Ascending aorta (tissue), 2 donors: Measurements from ENCODE around the gene MMP2. TPM values are rescaled to one million over a fixed set of nuclear protein-coding genes. Genes with fewer than 3 reads are reported as not detected.
A peak's percentile ranks its signal among the peaks of the same experiment; 100 is the strongest.

Experiments used
- DNase-seq, 2 donors: peaks; one replicate each; pipeline ENCODE4 v3.0.0-alpha.2; 2019; ENCODE audit warnings: low spot score in 2 of 2
- H3K27ac ChIP-seq, 2 donors: fragments of 200-600 bp; sonication (generic); one replicate each; pipeline ENCODE4 v1.5.1; 2016 to 2017; ENCODE audit warnings: mild to moderate bottlenecking in 1 of 2
- H3K27me3 ChIP-seq: fragments of 200-600 bp; sonication (generic); one replicate; pipeline ENCODE4 v1.5.1; 2017
- H3K36me3 ChIP-seq, 2 donors: fragments of 200-600 bp; sonication (generic); one replicate each; pipeline ENCODE4 v1.5.1; 2016
- H3K4me1 ChIP-seq, 2 donors: fragments of 200-600 bp; sonication (generic); one replicate each; pipeline ENCODE4 v1.5.1; 2016 to 2017; ENCODE audit warnings: mild to moderate bottlenecking in 1 of 2
- H3K4me3 ChIP-seq, 2 donors: fragments of 200-600 bp; sonication (generic); one replicate each; pipeline ENCODE4 v1.5.1; 2016 to 2017; ENCODE audit warnings: mild to moderate bottlenecking in 1 of 2
- H3K9me3 ChIP-seq, 2 donors: fragments of 200-600 bp; sonication (generic); one replicate each; pipeline ENCODE4 v1.5.1; 2016
- CTCF ChIP-seq, 3 experiments: fragments of 200-600 bp in 2 of 3; fragments of 450-650 bp in 1 of 3; sonication (generic) in 2 of 3; IDR thresholded peaks; one replicate each; pipeline ENCODE4 v1.5.1; 2016 to 2019; ENCODE audit warnings: antibody characterized with exemption in 3 of 3, mild to moderate bottlenecking in 1 of 3, moderate library complexity in 1 of 3
- intact Hi-C: fragments of 100-400 bp; cut with DNase I; formaldehyde crosslinking; loops from one replicate; pipeline ENCODE4 v1.15.1; 2023
- total RNA-seq: library from RNA; depleted of rRNA; stranded (reverse); fragments of >200 nt; gene quantifications from one replicate; pipeline ENCODE4 v1.1.0, GENCODE V29; 2016

The MMP2 gene
- total RNA-seq, 1 donor from 2014 or later, result 325 TPM

GRCh38 chr16:55437625-55438024, 41.4 kb upstream of the MMP2 start:
- intact Hi-C loops, result no loop called here
- H3K36me3 ChIP-seq, result no peaks in the 10 kb centered on the region
- TF ChIP-seq CTCF (IDR thresholded peaks at IDR 0.05), result no peak
- no peak overlapping the region for H3K4me3 ChIP-seq
- H3K27ac ChIP-seq, result no peak overlapping the region
- DNase-seq, result no peak
- no peaks in the 10 kb centered on the region for H3K4me1 ChIP-seq
- no peaks in the 10 kb centered on the region for H3K27me3 ChIP-seq
- no peaks in the 10 kb centered on the region for H3K9me3 ChIP-seq

DNA sequence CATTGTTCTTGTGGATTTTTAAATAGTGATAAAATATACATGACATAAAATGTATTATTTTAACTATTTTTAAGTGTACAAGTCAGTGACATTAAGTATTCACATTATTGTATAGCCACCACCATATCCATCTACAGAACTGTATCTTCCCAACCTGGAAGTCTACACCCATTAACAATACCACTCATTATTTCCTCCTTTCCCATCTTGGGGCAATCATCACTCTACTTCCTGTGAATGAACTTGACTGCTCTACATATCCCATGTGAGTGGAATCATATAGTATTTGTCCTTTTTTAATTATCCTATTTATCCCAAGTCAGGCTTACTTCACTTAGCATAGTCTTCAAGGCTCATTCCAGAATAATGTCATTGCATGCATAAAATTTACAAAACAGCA, 40.7 kb upstream of the MMP2 start:
- no peak for DNase-seq
- Histone ChIP-seq H3K4me3 (no peak overlapping the region), H3K27me3 (no peaks in the 10 kb centered on the region), H3K36me3 (no peaks in the 10 kb centered on the region), H3K9me3 (no peaks in the 10 kb centered on the region), H3K4me1 (no peaks in the 10 kb centered on the region), H3K27ac (no peak overlapping the region)
- intact Hi-C loops, result no loop called here
- TF ChIP-seq CTCF (IDR thresholded peaks at IDR 0.05), result no peak

DNA sequence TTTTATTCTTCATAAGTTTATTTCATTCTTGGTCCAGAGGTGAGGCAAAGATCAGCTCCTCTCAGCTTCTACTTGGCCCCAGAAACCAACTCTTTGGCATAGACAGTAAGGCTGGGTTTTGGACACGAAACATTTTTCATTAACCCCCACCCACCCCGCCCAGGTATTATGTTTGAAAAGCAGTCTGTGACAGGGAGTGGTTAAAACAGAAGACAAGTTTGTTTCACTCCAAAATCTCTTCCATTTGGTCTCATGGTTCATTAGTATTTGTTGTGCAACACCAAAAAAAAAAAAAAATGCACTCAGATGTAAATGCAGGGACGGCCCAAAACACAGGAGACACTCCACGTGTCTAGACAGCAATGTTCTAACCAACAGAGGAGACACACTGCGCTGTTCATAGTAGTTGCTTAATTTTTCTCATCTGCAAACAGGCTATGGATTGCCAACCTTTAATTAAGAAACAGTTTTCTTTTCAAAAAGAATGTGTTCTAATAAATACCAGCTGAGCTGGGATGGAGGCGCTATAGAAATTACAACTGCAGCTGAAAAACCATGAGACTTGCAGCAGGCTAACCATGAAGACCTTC, 39.8 kb upstream of the MMP2 start:
- no peaks in the 10 kb centered on the region for H3K27me3 ChIP-seq
- no peaks in the 10 kb centered on the region for H3K36me3 ChIP-seq
- no peaks in the 10 kb centered on the region for H3K4me1 ChIP-seq
- no peak for TF ChIP-seq CTCF (IDR thresholded peaks at IDR 0.05)
- H3K9me3 ChIP-seq, result no peaks in the 10 kb centered on the region
- no peak overlapping the region for H3K27ac ChIP-seq
- no peak overlapping the region for H3K4me3 ChIP-seq
- intact Hi-C loops, result no loop called here
- no peak for DNase-seq

- no peak for DNase-seq
- no peaks in the 10 kb centered on the region for H3K27me3 ChIP-seq
- no peak overlapping the region for H3K4me3 ChIP-seq
- TF ChIP-seq CTCF (IDR thresholded peaks at IDR 0.05), result no peak
- H3K36me3 ChIP-seq, result no peaks in the 10 kb centered on the region
- no peaks in the 10 kb centered on the region for H3K9me3 ChIP-seq
- H3K27ac ChIP-seq, result no peak overlapping the region
- intact Hi-C loops, result no loop called here
- no peaks in the 10 kb centered on the region for H3K4me1 ChIP-seq
Observed at GRCh38 chr16:55443434-55444346, 35.3 kb upstream of the MMP2 start.

DNA sequence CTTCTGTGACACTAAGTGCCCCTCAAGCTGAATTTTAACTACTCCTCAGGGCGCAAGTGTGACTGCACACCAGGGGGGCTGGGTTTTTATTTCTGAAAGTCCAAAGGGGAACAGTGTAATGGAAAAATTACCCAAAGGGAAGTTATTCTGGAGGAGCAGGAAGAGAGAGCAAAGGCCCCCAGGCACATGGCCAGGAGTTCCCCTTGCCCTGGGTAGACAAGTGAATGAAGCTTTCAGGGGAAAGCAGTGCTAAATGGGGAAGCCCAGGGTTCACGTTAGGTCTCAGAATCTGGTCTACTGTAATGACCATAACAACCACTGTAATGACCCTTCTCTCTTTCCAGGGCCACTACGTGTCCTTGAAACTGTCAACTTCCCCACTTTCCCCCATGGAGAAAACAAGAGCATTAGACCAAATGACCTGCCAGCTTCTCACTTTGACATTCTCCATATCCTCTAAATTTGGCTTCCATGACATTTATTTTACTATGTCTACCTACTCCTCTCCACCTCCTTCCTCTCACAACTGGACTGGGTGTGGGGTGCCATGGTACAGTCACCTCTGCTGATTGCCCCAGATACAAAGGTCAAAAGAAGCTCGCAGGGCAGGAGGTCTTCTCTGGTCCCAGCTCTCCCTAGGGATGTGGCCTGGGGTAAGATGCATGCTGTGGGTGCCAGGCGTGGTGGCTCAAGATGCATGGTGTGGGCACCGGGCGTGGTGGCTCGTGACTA, 34.1 kb upstream of the MMP2 start:
- Histone ChIP-seq H3K9me3 (no peaks in the 10 kb centered on the region), H3K36me3 (no peaks in the 10 kb centered on the region), H3K4me1 (no peaks in the 10 kb centered on the region), H3K27me3 (no peaks in the 10 kb centered on the region), H3K27ac (no peak overlapping the region), H3K4me3 (no peak overlapping the region)
- intact Hi-C loops, result no loop called here
- no peak for TF ChIP-seq CTCF (IDR thresholded peaks at IDR 0.05)
- DNase-seq, result peak in 1 of 2 donors; percentile 26
